ENCODE data around the gene PDZK1.

DNA sequence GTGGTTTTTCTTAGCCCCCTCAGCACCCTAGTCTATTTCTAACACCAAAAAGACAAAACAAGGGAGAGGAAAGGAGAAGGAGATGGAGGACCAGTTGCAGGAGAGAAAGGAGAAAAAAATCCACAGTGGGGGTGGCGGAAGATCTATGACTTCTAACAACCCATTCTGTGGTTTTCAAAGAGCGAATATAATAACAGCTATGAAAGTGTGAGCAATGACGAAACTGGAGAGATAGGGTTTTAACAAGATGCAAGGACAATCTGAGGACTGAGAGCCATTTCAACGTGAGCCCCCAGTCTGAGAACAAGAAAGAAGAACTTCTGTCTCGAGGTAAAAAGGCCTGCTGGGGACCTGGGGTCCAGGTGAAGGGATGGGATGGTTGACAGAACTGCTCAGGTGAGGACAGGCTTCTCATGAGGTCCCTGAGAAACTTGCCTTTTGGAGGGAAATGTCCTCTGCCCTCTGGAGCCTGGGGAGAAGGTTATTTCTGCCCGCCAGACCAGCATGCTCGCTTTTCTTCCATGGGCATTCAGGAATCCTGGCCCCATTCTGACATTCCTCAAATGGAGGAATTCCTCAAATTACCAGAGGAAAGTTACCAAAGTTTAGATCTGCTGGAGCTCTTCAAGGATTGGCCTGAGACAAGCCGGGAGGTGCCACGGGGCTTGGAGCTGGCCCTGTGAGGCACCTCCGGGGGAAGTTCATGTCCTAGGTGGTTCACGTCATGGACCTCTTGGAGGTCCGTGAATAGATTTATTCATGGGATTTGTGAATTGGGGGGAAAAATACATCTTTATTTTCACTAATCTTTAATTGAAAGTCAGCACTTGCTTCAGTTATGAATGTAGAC lies 12.3 kb upstream of the PDZK1 start, which contains the start of gene CD160:
- no peak for TF ChIP-seq ZNF274 (IDR thresholded peaks at IDR 0.05; ENCODE audit: low read depth, low read length)
- no peak for TF ChIP-seq YY1 (IDR thresholded peaks at IDR 0.05; ENCODE audit: insufficient read depth, insufficient read length)
- TF ChIP-seq SUZ12 (IDR thresholded peaks at IDR 0.05; ENCODE audit: extremely low read depth, insufficient read depth, insufficient read length), result no peak
